GM21576 (cell line): Measurements from ENCODE around the gene EFNB2.

Experiments
- ATAC-seq: cut with Tn5 transposase; IDR thresholded peaks from one replicate; pipeline ENCODE4 v1.9.1; 2021; ENCODE audit warnings: mild to moderate bottlenecking, moderate library complexity; ENCODE audit not compliant: unreplicated experiment

EFNB2 gene

DNA sequence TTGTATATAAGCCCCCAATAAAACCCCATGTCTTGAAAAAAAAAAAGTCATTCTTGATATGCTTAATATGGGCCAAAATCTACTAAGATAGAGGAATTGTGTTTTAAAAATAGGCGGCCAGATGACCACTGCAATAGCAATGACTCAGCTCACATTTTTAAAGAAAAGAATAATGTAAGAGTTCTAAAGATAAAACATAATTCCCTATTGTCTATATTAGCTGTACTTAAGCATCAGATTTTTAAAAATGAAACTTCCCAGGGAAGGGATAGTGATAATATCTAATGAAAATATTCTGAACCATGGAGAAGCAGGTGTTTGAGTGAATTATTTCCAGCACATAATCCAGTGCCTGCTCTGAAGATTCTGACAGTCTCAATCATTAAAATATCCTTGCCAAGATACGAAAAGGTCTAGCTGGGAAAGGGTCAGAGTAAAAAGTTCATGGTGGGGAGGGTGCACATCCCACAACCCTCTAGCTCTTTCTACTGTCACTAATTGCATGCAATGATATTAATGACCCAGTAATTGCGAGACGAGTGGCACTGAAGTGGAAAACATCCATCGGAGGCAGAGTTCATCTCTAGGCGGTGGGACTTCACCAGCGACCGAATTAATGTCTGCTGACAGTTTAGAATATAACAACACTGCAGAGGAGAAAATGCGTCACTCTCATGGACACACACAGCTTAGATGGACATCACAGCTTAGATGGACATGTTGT, 31.6 kb downstream of the EFNB2 start:
- ATAC-seq = no peak

- ATAC-seq = no peak
Observed at GRCh38 chr13:106503272-106503671, 32.2 kb downstream of the EFNB2 start.

DNA sequence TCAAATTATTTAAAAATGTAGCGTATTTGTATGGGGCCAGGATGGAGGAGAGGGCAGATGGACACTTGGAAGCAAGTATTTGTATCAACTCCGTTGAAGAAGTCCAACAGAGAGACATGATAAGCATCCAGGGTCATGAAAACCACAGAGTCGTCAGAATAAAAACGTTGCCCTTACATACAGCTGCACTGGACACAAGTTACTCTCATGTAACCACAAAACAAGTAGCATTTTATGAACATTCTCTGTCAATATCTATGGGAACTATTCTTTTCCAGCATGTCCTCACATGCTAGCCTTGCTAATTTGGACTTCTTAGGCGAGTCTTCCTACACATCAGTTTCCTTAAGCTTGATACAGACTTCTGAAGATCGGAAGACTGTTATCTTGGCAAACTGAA, 35.0 kb downstream of the EFNB2 start:
- no peak for ATAC-seq

- ATAC-seq = no peak
Observed at GRCh38 chr13:106499896-106500295, 35.6 kb downstream of the EFNB2 start.

GRCh38 chr13:106499113-106499512, 36.3 kb downstream of the EFNB2 start:
- no peak for ATAC-seq

DNA sequence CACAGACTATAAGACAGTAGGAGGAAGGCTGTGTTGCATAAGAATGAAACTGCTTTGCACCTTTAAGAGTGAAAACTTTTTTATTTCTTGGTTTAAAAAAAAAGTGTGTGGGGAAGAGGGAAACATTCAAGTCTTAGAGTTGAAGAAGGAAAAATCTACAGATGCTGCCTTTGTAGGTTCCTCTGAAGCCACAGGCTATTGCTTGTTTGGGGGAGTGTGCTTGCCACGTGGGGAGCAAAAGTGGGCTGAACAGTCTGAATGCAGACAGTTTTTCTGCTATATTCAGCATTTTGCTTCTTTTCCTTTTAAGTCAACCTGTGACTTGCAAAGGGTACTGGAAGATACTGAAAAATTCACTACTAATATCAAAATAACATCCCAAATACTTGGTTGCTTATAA, 36.9 kb downstream of the EFNB2 start:
- ATAC-seq = no peak

DNA sequence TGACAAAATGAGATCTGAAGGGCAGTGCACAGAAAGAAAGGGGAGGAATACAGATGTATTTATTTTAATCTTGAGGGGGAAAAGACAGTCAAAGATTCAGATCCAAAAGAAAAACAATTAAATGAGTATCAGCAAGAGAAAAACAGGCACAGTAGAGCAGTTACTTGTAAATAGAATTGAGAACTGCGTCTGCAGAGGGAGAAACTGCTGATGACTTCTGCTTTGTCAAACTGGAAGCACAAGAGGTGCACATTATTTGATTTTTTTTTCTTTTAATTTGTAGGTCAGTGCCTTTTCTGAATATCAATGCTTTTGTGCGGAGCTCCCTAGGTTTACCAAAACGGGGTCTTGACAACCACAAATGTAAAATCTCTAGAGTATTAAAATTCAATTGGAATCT, 37.3 kb downstream of the EFNB2 start:
- no peak for ATAC-seq

DNA sequence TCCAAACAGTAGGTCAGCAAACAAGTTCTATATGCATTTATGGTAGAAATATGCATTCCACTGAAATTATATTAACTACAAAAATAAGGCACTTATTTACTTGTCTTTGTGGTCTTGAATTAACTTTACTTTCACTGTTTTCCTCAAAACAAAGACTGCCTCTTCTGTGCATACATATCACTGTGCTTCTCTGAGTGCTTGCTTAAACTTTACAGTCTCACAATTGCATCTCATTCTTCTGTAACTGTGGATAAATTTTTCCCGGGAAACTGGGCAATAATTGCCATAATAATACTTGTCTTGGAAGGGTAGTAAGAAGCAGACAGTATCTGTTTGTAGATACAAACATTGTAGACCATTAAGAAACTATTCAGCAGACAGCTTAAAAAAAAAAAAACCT, 38.4 kb downstream of the EFNB2 start:
- ATAC-seq = no peak

DNA sequence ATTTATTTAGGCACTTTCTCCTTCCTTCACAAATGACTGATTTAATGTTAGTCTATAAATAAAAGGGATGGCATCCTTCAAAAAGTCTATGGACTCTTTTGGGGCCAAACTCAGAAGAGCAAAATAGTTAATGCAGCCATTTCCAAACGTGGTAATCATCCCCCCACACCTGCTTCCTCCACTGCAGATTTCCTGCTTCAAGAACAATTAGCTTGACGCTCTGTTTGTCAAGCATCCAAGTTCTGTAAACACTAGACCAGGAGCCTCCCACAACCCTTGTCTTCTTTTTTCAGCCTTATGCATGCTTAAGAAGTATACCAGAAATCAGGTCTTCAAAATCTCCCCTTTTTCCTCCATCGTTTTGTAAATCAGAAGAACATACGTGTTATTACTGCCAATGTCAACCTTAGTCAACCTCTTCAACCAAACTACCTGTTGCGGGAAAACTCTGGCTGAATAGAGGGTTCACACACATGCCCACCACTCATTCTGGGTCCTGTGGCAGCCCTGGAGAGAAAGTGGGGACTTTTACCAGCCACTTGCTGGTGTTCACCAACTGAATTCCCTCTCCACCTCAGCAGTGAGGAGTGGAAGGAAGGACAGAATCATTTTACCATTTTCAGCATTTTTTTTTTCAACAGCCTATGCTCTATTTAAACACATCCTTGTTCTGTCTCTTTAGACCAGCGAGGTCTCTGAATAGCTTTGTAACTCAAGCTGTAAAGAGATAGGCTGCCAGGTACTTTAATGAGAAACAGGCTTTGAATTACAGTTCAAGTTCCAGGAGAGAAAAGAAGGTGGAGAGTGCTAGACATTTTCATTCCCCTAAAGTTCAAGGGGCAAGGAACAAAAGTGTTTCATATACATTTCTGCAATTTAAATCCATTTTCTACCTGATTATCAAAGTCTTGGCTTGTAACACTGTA, 39.1 kb downstream of the EFNB2 start:
- ATAC-seq = no peak

- no peak for ATAC-seq
Observed at GRCh38 chr13:106494936-106495335, 40.5 kb downstream of the EFNB2 start.

DNA sequence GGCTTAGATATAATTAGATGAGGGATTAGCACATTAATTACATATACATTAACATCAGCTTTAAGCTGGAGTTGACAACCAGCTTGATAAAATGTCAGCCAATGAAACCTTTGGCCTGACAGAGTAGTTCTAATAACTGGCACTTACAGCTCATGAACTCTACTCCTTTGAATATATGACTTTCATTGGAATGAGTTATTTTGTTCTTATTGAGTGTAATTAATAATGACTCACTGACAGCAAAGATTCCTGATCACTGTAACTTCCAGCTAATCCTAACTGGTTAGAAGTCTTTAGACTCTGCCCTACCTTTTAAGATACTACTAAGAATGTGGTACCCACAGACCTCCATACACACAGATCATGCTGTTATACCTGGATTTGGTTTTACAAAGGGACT, 41.0 kb downstream of the EFNB2 start:
- no peak for ATAC-seq

DNA sequence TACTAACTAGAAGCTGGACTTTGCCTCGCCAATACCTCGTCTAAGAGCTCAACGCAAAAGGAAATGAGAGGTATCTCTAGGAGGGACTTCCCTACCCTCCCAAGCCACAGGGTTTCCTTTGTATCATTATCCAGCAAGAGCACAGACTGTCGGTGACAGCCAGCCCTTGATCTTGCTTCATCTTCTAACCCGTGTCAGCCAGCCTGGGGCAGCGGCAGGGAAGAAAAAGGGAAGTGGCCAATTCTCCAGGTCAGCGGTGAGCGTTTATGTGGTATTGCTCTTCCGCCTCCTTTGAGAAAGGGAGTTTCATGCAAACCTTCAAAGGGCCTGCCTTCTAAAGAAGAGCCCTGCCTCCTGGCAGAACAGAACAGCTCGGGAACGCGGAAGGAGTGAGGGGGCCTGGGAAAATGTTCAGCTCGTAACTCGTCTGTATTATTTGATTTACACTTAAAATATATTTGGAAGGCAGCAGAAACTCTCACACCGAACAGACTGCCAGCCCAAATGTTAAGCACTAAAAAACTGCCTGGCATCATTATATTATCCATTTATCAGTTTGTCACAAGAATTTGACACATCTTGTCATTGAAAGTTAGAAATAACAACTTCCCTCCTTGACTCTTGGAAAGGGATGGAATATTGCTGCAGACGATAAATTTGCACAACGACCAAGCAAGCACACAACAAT, 41.8 kb downstream of the EFNB2 start:
- ATAC-seq = peak; percentile 77

DNA sequence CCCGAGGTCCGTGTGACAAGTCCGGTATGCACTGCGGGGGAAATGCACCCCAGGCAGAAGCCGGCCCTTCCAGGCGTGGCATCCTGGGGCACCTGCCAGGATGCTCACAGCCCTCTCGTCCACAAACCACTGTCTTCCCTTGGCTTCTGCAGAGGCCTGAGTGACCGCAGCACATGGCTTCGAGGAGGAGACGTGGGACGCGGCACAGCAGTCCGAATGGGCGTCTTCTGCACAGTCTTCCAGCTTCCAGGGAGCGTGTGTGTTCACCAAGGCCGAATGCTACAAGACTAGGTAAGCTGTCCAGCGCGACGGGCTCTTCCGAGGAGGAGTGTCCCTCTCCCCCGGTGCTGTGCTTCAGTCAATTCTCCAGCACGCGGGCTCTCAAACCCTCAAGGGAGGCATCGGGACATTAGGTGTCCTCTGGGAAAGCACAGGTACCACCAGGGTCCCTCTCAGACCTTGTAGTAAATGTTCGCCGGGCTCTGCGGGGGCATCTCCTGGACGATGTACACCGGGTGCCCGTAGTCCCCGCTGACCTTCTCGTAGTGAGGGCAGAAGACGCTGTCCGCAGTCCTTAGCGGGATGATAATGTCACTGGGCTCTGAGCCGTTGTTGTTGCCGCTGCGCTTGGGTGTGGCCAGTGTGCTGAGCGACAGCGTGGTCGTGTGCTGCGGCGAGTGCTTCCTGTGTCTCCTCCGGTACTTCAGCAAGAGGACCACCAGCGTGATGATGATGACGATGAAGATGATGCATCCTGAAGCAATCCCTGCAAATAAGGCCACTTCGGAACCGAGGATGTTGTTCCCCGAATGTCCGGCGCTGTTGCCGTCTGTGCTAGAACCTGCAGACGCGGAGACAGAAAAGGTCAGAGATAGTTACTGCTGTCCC, 42.6 kb downstream of the EFNB2 start:
- no peak for ATAC-seq

- no peak for ATAC-seq
Observed at GRCh38 chr13:106491928-106492587, 43.4 kb downstream of the EFNB2 start.

GRCh38 chr13:106491463-106491862, 44.0 kb downstream of the EFNB2 start:
- no peak for ATAC-seq

GRCh38 chr13:106490569-106491321, 44.7 kb downstream of the EFNB2 start:
- ATAC-seq = no peak

- ATAC-seq = no peak
Observed at GRCh38 chr13:106489849-106490568, 45.5 kb downstream of the EFNB2 start.

DNA sequence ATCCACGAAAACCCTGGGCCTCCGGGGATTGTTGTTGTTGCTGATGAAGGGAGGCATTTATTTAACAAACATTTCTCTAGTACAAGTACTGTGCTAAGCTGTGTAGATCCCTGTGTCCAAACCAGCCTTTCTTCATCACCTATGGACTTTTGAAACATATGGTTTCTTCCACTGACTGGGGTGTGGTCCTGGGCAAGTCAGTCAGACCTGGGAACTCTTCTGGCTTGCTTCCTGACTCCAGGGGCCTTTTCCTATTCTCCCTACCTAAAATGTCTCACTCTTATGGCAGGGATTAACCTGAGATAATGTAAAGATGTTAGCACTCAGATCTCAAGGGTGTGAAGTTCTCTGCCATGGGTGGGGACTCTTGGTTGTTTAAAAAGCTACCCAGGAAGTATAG, 46.8 kb downstream of the EFNB2 start:
- ATAC-seq = no peak

- ATAC-seq = no peak
Observed at GRCh38 chr13:106488076-106488475, 47.4 kb downstream of the EFNB2 start.
